AG09309 (cell line): ENCODE measurements around the gene KLC1.
"Not testable (repeated sequence)": the region's sequence is repeated elsewhere in the genome, so short reads cannot be mapped to it uniquely, and the experiment has no call there.

Source experiments
- DNase-seq: peaks from one replicate; pipeline ENCODE4 v3.0.0-alpha.2; 2010; ENCODE audit warnings: low read depth
- H3K4me3 ChIP-seq: 2 replicates; pipeline ENCODE4 v1.5.1; 2011; ENCODE audit warnings: mild to moderate bottlenecking, low read depth, low read length, moderate library complexity; ENCODE audit not compliant: control insufficient read depth
- CTCF ChIP-seq: IDR thresholded peaks from 2 replicates; pipeline ENCODE4 v1.5.1; 2011; ENCODE audit warnings: mild to moderate bottlenecking, low read depth, low read length, inconsistent platforms; ENCODE audit not compliant: insufficient read depth, control insufficient read depth; ENCODE audit errors: missing control alignments

Gene KLC1

GRCh38 chr14:103685276-103686211 lies 56.5 kb downstream of the KLC1 start:
- no peak for TF ChIP-seq CTCF
- DNase-seq = no peak
- H3K4me3 ChIP-seq = no peak overlapping the region

GRCh38 chr14:103686831-103687485 lies 57.9 kb downstream of the KLC1 start:
- TF ChIP-seq CTCF = no peak
- DNase-seq = no peak
- H3K4me3 ChIP-seq = no peak overlapping the region

GRCh38 chr14:103687712-103688111 lies 58.7 kb downstream of the KLC1 start:
- no peak for DNase-seq
- H3K4me3 ChIP-seq = no peak overlapping the region
- TF ChIP-seq CTCF = no peak

- no peak overlapping the region for H3K4me3 ChIP-seq
Measured at GRCh38 chr14:103688441-103688840, 59.4 kb downstream of the KLC1 start.

GRCh38 chr14:103688906-103689902 lies 60.2 kb downstream of the KLC1 start:
- no peak overlapping the region for H3K4me3 ChIP-seq
- no peak for TF ChIP-seq CTCF
- no peak for DNase-seq

More at GRCh38 chr14:103688441-103688840, 59.4 kb downstream of the KLC1 start:
- no peak for TF ChIP-seq CTCF
- DNase-seq = no peak

GRCh38 chr14:103690332-103690731 lies 61.3 kb downstream of the KLC1 start:
- no peak for TF ChIP-seq CTCF

GRCh38 chr14:103691655-103692054 lies 62.6 kb downstream of the KLC1 start:
- H3K4me3 ChIP-seq, DNase-seq: not testable (repeated sequence)

More at GRCh38 chr14:103690332-103690731, 61.3 kb downstream of the KLC1 start:
- H3K4me3 ChIP-seq = no peak overlapping the region
- DNase-seq = no peak
